Inflammatory macrophage treated with lipopolysaccharide for 4 hours (primary cell): ENCODE results near the gene EEF2K.

ENCODE experiments used
- DNase-seq: peaks from one replicate; pipeline ENCODE4 v3.0.0-alpha.2; 2020

The EEF2K gene

GRCh38 chr16:22321340-22322001 is 115.4 kb downstream of the EEF2K start:
- peak; percentile 63 for DNase-seq

GRCh38 chr16:22322021-22322471 is 116.0 kb downstream of the EEF2K start:
- no peak for DNase-seq

DNA sequence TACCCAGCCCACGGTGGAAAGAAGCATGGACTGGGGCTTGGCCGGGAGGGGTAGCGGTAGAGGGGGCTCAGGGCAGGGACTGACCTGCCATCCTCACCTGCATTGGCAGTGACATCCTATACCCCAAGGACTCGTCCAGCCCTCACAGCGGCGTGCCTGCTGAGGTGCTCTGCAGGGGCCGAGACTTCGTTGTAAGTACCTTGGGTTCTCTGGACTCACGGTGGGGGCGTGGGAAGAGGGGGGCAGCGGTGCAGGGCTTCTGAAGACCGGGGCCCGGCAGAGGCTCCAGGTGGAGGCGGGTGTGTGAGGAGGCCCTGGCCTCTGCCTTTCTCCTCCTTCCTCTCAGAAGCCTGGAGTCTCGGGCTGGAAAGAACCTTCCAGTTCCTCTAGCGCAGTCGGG is 116.7 kb downstream of the EEF2K start:
- DNase-seq = no peak

DNA sequence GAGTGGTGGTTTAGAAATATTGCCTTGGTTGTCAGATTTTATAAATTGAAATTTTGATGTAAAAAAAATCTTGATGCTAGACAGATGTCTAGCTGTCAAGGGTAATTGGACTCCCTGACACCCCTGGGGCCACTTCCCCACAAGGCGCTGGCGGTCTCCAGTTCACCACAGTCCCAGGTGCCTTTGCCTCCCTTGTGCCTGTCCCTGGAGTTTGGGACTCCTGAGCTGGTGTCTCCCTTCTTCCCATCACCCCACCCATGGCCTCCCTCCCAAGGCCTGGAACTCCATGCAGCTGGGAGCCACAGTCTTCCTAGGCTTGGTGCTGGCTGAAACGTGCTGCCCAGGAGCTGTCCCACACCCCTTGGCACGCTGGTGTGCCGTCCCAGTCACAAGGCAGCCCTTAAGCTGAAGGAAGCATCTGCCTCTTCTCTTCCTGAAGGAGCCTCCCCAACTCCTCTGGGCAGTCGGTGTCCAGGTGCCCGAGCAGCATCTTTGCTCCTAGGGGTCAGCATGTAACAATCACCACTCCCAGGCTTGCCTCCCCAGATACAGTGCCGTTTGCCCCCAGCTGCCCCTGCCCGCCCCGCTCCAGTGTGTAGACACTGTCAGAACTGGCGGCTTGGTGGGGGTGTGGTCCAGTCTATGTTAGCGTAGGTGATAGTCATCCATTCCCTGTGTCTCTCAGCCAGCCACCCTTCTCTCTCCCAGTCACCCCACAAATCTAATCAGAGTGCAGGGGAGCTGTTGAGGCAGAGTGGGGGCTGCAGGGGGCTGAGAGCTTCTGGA is 117.3 kb downstream of the EEF2K start:
- DNase-seq = no peak

DNA sequence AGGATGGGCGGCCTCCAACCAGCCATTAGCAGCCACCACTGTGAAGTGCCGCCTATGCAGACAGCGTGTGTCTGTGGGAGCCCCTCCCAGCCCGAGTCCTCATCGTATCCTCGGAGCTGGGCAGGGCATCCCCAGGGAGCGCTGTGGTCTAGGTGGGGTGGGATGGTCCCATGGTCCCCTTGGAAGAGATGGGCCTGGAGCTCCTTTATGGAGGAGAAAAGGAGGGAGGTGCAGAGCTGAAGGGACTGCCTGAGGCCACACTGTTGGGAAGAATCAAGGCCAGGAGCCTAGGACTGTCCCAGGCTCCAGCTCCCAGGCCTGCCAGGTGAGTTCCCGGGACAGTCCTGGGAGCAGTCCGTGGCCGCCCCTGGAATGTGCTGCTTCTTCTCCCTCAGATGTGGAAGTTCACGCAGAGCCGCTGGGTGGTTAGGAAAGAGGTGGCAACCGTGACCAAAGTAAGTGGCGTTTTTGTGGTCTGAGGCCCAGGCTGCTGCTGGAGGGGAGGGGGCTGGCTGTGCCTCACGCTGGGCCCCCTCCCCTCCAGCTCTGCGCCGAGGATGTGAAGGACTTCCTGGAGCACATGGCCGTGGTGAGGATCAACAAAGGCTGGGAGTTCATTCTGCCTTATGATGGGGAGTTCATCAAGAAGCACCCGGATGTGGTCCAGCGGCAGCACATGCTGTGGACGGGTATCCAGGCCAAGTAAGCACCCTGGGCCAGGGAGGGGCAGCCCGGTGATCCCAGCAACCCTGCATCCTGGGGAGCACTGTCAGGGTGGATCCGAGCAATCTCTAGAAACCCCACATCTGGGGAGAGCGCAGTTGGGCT is 118.1 kb downstream of the EEF2K start:
- no peak for DNase-seq

- no peak for DNase-seq
These were observed 118.9 kb downstream of the EEF2K start for GRCh38 chr16:22324787-22325597.

DNA sequence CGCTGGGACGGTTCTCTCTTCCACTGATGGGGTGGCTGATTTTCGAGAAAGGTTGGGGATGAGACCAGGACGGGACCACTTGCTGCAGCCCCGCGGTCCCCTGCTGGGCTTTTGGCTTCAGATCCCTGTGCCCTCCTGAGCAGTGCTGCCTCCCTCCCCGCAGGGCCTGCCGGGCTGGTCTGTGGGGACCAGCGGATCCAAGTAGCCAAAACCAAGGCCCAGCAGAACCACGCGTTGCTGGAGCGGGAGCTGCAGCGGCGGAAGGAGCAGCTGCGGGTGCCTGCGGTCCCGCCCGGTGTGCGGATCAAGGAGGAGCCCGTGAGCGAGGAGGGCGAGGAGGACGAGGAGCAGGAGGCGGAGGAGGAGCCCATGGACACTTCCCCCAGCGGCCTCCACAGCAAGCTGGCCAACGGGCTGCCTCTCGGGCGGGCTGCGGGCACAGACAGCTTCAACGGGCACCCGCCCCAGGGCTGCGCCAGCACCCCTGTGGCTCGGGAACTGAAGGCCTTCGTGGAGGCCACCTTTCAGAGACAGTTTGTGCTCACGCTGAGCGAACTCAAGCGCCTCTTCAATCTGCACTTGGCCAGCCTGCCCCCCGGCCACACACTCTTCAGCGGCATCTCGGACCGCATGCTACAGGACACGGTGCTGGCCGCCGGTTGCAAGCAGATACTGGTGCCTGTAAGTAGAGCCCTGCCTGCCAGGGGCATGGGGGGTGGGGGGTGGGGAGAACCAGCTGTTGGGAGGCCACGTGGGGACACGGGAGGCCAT is 119.7 kb downstream of the EEF2K start:
- DNase-seq = no peak

GRCh38 chr16:22326369-22326652 is 120.2 kb downstream of the EEF2K start:
- DNase-seq = no peak

DNA sequence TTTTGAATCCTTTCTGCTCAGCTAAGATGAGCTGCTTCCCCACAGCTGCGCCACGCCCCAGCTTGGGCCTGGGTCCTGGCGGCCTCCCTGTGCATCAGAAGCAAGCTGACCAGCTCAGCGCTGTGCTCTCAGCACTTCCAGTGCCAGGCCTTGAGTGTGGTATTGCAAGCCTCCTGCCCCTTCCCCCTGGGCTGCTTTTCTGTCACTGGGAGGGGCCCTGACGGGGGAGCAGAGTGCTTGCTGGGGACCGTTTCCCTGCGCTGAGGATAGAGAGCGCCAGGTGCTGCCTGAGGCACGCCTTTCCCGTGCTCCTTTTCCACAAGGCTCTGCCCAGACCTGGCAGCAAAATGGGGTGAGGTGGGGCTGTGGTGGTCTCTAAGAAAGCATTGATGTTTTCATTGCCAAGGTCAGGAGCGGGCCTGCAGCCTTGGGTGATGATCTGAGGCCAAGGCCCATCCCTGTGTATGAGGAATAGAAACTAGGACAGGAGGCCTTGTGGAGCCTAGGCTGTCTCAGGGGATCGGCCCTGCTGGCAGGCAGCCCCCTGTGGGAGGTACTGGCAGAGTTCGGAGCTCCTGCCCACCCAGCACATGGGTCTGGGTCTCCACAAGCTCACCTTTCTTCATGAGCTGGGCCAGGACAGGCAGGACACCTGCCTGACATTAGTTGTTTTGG is 120.8 kb downstream of the EEF2K start:
- no peak for DNase-seq

DNA sequence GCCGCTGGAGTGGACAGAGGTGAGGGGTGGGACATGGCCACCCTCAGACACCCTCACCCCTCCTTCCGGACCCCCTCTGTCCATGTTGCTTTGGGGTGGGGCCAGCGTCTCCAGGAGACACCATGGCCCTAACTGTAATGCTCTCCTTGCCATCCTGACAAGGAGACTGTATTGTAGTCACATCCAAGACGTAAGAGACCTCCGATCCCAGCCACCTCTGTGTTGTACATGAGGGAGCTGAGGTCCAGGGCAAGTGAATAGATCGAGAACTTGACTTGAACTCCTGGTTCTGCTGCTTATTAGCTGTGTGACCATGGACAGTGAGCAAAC is 121.3 kb downstream of the EEF2K start:
- no peak for DNase-seq

DNA sequence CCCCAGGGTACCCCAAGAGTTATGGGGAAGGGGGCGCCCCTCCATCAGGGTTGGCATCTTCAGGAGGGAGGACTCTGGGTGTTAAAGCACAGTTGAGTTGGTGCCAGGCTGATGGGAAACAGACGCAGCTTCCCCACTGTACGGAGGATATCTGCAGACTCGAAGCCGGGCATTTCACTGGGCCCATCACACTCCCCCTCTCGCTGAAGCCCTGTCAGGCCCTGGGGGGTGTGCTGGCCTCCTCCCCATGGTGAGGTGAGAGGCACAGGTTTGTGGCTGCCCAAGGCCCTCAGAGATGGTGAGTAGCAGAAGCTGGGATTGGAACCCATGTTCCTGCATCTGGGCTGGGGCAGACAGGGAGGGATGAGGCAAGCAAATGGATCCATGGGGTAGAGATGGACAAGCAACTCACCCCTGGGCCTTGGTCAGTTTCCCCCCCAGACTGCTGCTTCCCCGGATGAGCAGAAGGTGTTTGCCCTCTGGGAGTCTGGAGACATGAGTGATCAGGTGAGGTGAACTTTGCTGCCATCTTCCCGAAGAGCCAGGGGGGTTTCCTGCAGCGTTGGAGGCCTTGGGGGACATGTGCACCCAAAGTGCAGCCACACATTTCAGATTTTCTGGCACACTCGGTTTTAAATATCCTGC is 122.1 kb downstream of the EEF2K start:
- no peak for DNase-seq

- no peak for DNase-seq
These were observed 123.2 kb downstream of the EEF2K start for GRCh38 chr16:22329199-22329695.

DNA sequence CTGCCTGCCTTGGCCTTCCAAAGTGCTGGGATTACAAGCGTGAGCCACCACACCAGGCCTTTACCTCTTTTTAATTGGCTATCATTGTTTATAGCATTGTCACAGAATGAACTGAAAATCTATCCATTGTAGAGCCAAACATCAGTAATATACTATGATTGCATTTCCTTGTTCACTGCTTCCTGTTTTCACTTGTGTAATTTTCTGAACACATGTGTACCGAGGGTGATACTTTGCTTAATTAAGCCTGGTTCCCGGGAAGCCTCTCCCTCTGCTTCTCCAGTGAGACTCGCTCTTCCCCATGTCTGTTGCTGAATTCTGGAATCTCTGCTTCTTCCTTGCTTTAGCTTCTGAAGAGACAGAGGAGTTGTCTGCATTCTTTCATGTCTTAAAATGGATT is 124.2 kb downstream of the EEF2K start:
- peak; percentile 58 for DNase-seq

GRCh38 chr16:22333457-22333994 is 127.4 kb downstream of the EEF2K start:
- peak; percentile 81 for DNase-seq

GRCh38 chr16:22335668-22336246 is 129.7 kb downstream of the EEF2K start:
- no peak for DNase-seq

GRCh38 chr16:22336581-22336980 is 130.5 kb downstream of the EEF2K start:
- DNase-seq = no peak

DNA sequence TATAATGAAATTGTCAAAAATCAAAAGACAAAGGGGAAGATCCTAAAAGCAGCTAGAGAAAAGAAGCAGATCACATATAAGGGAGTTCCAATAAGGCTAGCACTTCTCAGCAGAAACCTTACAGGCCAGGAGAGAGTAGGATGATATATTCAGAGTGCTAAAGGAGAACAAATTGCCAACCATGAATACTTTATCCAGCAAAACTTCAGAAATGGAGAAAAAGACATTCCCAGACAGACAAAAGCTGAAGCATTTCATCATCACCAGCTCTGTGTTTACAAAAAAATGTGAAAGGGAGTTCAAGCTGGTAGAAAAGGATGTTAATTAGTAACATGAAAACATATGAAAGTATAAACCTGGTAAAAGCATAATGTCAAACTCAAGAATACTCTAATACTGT is 131.0 kb downstream of the EEF2K start:
- no peak for DNase-seq

GRCh38 chr16:22337849-22338635 is 132.0 kb downstream of the EEF2K start:
- peak; percentile 27 for DNase-seq
